ENCODE data around the gene SLC25A34.

Gene SLC25A34

DNA sequence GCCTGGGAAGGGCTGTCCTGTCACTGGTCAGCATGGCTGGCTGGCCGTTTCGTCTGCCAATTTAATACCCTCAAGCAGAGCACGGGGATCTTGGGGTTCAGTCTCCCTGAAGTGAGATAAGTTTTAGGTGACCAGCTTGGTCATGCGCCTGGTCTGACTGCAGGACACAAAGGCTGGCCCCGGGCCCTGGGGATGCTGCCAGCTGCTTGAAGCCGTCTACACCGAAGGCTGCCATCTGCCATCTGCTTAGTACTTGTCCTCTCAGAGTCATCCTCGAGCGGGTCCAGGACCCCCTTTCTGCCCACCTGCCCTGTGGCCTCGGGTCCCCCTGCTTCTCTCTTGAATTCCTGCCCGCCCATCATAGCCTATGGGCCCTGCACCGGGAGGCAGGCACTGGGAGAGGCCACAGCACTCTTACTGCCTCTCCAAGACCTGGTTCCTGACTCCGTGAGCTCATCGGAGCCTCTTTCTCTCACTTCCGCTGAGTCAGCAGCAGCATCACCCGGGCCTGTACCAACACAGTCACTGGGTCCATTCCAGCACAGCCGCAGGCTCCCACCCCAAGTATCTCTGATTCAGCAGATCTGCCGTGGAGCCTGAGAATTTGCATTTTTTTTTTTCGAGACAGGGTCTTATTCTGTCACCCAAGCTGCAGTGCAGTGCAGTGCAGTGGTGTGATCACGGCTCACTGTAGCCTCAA is 29.6 kb downstream of the SLC25A34 start:
- in situ Hi-C loops (cut with MboI; ENCODE audit: low sequenced_read_pairs), result no loop called here

GRCh38 chr1:15767941-15768340 is 31.9 kb downstream of the SLC25A34 start:
- in situ Hi-C loops (cut with MboI; ENCODE audit: low sequenced_read_pairs), result no loop called here

- in situ Hi-C loops (cut with MboI; ENCODE audit: low sequenced_read_pairs), result no loop called here
These were observed 32.3 kb downstream of the SLC25A34 start for GRCh38 chr1:15768388-15768787.

GRCh38 chr1:15770313-15770962 is 34.4 kb downstream of the SLC25A34 start:
- in situ Hi-C loops (cut with MboI; ENCODE audit: low sequenced_read_pairs), result no loop called here

- in situ Hi-C loops (cut with MboI; ENCODE audit: low sequenced_read_pairs), result no loop called here
These were observed 35.9 kb downstream of the SLC25A34 start for GRCh38 chr1:15771836-15772515.

DNA sequence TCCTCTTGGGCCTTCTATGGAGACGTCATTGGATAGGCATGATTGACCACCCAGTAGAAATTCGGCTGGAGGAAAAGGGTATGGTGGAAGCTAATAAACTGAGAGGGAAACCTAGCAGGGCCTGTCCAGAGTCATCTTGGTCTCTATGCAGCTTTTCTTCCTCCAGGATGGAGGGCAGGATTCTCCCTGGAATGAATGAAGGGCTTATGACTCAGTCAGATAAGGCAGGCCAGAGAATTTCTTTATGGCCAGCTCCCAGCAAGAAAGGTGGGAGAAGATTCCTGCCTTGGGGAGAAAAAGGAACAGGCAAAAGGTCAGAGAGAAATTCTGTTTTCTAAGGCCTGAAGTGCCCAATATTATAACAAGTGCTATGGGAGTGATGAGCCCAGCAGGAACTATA is 39.6 kb downstream of the SLC25A34 start:
- in situ Hi-C loops (cut with MboI; ENCODE audit: low sequenced_read_pairs), result no loop called here

GRCh38 chr1:15777909-15778707 is 42.0 kb downstream of the SLC25A34 start:
- in situ Hi-C loops (cut with MboI; ENCODE audit: low sequenced_read_pairs), result no loop called here

DNA sequence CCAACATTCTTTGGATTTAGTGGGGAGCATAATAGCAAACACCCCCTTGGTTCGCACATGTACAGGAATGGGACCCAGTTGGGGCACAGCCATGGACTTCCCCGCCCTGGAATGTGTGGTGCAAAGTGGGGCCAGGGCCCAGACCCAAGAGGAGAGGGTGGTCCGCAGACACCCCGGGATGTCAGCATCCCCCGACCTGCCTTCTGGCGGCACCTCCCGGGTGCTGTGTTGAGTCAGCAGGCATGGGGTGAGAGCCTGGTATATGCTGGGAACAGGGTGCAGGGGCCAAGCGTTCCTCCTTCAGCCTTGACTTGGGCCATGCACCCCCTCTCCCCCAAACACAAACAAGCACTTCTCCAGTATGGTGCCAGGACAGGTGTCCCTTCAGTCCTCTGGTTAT is 49.6 kb downstream of the SLC25A34 start:
- in situ Hi-C loops (cut with MboI; ENCODE audit: low sequenced_read_pairs), result no loop called here

GRCh38 chr1:15786581-15786980 is 50.5 kb downstream of the SLC25A34 start:
- in situ Hi-C loops (cut with MboI; ENCODE audit: low sequenced_read_pairs), result no loop called here

- in situ Hi-C loops (cut with MboI; ENCODE audit: low sequenced_read_pairs), result no loop called here
These were observed 52.7 kb downstream of the SLC25A34 start for GRCh38 chr1:15788624-15789301.
